KMS-11 (cell line): ENCODE measurements around the gene PGBD5.

Experiments
- H2AFZ ChIP-seq: fragments of 200-600 bp; sonication (generic); 2 replicates; pipeline ENCODE4 v1.6.1; 2016; ENCODE audit warnings: antibody characterized with exemption, mixed run types, low read depth
- H3K27ac ChIP-seq: fragments of 200-600 bp; sonication (generic); 2 replicates; pipeline ENCODE4 v1.6.1; 2016; ENCODE audit warnings: mild to moderate bottlenecking, mixed run types
- H3K27me3 ChIP-seq: fragments of 200-600 bp; sonication (generic); 2 replicates; pipeline ENCODE4 v1.6.1; 2017; ENCODE audit warnings: mild to moderate bottlenecking, low read depth, mixed run types, moderate library complexity; ENCODE audit not compliant: insufficient read depth
- H3K36me3 ChIP-seq: fragments of 200-600 bp; sonication (generic); 2 replicates; pipeline ENCODE4 v1.6.1; 2017; ENCODE audit warnings: mild to moderate bottlenecking, mixed run types; ENCODE audit not compliant: insufficient read depth
- H3K4me1 ChIP-seq: fragments of 200-600 bp; sonication (generic); 2 replicates; pipeline ENCODE4 v1.6.1; 2016; ENCODE audit warnings: mild to moderate bottlenecking, low read depth, mixed run types; ENCODE audit not compliant: poor library complexity, severe bottlenecking
- H3K4me2 ChIP-seq: fragments of 200-600 bp; sonication (generic); 2 replicates; pipeline ENCODE4 v1.7.0; 2016; ENCODE audit warnings: mild to moderate bottlenecking, mixed run types
- H3K4me3 ChIP-seq: fragments of 200-600 bp; sonication (generic); IDR thresholded peaks from 2 replicates; pipeline ENCODE4 v1.6.1; 2017; ENCODE audit warnings: low read depth, low read length, mixed read lengths; ENCODE audit not compliant: insufficient read depth
- H3K79me2 ChIP-seq: fragments of 200-600 bp; sonication (generic); 2 replicates; pipeline ENCODE4 v1.6.1; 2016; ENCODE audit warnings: low read depth, mixed run types; ENCODE audit not compliant: insufficient read depth
- H3K9ac ChIP-seq: fragments of 200-600 bp; sonication (generic); 2 replicates; pipeline ENCODE4 v1.6.1; 2016; ENCODE audit warnings: mild to moderate bottlenecking, mixed run types
- H4K20me1 ChIP-seq: fragments of 200-600 bp; sonication (generic); 2 replicates; pipeline ENCODE4 v1.6.1; 2016; ENCODE audit warnings: mild to moderate bottlenecking, mixed run types; ENCODE audit not compliant: insufficient read depth
- TF ChIP-seq, protein P1 (sequence below): fragments of 200-600 bp; sonication (generic); conservative IDR thresholded peaks from 2 replicates; pipeline ENCODE4 v1.6.1; 2017; ENCODE audit warnings: low read depth, mild to moderate bottlenecking, antibody characterized with exemption, low read length, moderate library complexity, mixed read lengths

Gene PGBD5

GRCh38 chr1:230321341-230321740 is 104.8 kb downstream of the PGBD5 start:
- Histone ChIP-seq H3K36me3 (no peaks in the 10 kb centered on the region), H3K4me3 (no peak overlapping the region), H3K27me3 (no peaks in the 10 kb centered on the region)

DNA sequence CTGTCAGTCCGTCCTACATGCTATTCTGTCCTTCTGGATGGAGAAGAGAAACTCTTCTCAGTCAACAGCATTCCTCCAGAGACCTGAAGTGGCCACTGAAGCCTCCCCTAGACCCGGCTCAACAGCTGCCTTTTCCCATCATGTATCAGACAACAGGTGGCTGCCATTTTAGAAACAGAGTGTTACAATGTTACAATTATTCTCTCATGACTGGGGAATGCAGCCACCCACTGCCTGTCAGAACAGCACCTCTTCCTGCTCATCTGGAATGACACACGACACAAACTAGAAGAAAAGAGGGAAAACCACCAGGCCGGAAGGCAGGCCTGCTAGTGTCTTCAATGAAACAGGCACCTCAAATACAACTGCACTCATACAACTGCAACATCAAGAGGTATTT is 105.3 kb downstream of the PGBD5 start:
- Histone ChIP-seq H3K4me2 (no peak overlapping the region), H3K4me3 (no peak overlapping the region)
- TF ChIP-seq, protein P1, sequence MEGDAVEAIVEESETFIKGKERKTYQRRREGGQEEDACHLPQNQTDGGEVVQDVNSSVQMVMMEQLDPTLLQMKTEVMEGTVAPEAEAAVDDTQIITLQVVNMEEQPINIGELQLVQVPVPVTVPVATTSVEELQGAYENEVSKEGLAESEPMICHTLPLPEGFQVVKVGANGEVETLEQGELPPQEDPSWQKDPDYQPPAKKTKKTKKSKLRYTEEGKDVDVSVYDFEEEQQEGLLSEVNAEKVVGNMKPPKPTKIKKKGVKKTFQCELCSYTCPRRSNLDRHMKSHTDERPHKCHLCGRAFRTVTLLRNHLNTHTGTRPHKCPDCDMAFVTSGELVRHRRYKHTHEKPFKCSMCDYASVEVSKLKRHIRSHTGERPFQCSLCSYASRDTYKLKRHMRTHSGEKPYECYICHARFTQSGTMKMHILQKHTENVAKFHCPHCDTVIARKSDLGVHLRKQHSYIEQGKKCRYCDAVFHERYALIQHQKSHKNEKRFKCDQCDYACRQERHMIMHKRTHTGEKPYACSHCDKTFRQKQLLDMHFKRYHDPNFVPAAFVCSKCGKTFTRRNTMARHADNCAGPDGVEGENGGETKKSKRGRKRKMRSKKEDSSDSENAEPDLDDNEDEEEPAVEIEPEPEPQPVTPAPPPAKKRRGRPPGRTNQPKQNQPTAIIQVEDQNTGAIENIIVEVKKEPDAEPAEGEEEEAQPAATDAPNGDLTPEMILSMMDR: no peak

More at GRCh38 chr1:230321341-230321740, 104.8 kb downstream of the PGBD5 start:
- Histone ChIP-seq H2AFZ (no peak overlapping the region), H3K79me2 (no peaks in the 10 kb centered on the region), H3K4me2 (no peak overlapping the region), H4K20me1 (no peaks in the 10 kb centered on the region), H3K27ac (no peak overlapping the region), H3K4me1 (no peaks in the 10 kb centered on the region), H3K9ac (no peak overlapping the region)
- TF ChIP-seq, protein P1: no peak

DNA sequence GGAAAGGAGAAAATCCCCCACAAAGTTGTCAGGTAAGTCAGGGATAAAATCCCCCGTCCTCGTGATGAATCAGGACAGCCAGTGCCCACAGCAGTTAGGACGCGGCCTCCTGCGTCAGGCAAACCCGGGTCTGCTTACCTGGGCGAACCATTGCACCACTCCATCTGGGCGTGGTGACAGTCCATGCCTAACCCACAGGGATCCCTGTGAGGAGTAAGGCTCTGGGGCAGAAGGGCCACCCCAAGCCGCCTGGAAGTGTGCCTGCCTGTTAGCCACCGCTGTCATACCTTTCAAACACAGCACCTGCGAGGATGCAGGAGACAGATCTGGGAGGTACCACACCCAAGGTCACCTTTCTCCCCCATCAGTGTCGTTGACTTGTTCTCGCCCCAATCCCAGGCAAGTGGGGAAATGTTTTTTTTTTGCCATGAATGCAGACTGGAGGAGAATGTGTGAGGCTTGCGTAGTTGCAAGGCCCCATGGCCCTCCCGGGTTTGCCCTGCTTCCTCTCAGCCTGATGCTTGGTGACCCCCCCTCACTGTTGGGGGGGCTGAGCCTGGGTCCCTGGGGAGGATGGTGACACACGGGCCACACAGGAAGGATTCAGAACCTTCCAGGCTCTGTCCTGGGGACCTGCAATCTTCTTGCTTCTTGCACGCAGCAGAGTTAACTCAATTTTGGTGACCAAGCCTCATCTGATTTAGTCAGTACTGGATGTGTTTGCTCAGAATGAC is 107.0 kb downstream of the PGBD5 start:
- Histone ChIP-seq H2AFZ (no peak overlapping the region), H3K27ac (no peak overlapping the region), H3K27me3 (no peaks in the 10 kb centered on the region), H3K4me2 (no peak overlapping the region), H3K4me1 (no peaks in the 10 kb centered on the region), H3K79me2 (no peaks in the 10 kb centered on the region), H3K36me3 (no peaks in the 10 kb centered on the region), H3K9ac (no peak overlapping the region), H4K20me1 (no peaks in the 10 kb centered on the region), H3K4me3 (no peak overlapping the region)
- TF ChIP-seq, protein P1: no peak

More for the DNA sequence above, 105.3 kb downstream of the PGBD5 start:
- Histone ChIP-seq H3K27ac (no peak overlapping the region), H3K36me3 (no peaks in the 10 kb centered on the region), H3K4me1 (no peaks in the 10 kb centered on the region), H3K9ac (no peak overlapping the region), H2AFZ (no peak overlapping the region), H3K27me3 (no peaks in the 10 kb centered on the region), H3K79me2 (no peaks in the 10 kb centered on the region), H4K20me1 (no peaks in the 10 kb centered on the region)

DNA sequence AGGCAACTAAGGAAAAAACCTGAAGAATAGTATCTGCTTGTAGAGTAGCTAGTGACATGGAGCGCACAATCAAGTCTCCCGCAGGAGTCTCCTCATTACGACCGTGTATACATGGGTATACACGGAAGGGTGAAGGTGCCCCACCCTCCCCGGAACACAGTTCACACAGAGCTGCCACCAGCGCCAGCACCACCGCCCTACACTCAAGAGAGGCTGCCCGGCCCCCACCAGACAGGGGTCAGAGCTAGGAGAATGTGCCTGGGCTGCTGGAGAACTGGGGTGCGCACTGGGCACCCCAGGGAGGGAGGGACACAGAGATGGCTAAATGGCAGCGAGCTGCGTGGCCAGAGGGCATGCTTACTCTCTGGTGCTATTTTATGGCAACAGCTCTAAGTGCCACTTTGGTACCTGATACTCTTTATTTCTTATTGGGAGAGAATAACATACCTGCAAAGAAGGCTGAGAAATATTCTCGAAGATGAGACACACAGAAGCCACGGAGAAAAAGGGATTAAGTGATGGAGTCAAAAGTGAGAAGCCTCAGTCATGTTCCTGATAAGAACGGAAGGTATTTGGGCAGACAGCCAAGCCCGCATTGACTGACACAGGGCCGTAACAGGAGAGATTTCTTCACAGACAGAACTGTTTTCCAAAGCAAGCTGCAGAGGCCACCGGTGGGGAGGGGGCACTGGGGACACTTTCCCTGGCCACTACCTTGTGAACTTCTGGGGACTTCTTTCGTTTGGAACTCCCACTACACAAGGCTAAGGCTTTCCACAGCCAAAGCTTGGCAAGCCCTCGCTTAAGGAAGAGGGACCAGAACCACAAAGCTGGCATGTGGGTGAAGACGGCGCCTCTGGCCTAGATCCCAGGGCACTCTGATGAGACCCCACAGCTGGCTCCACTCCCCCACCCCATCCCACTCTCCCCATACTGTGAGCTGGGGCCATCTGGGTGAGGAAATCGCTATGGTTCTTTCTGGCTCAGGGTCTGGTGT is 108.0 kb downstream of the PGBD5 start:
- H3K4me3 ChIP-seq: no peak overlapping the region
- no peaks in the 10 kb centered on the region for H3K27me3 ChIP-seq
- no peak overlapping the region for H3K27ac ChIP-seq
- no peaks in the 10 kb centered on the region for H4K20me1 ChIP-seq
- no peak overlapping the region for H3K4me2 ChIP-seq
- no peaks in the 10 kb centered on the region for H3K4me1 ChIP-seq
- H3K79me2 ChIP-seq: no peaks in the 10 kb centered on the region
- TF ChIP-seq, protein P1: no peak
- no peaks in the 10 kb centered on the region for H3K36me3 ChIP-seq
- no peak overlapping the region for H2AFZ ChIP-seq
- no peak overlapping the region for H3K9ac ChIP-seq
